Jurkat, Clone E6-1 (cell line): ENCODE data around the gene FRMD4B.
A peak's percentile ranks its signal among the peaks of the same experiment; 100 is the strongest.

Experiments
- DNase-seq: peaks from one replicate; pipeline ENCODE4 v3.0.0-alpha.2; 2011; ENCODE audit warnings: low read depth, low spot score
- H3K4me3 ChIP-seq: 2 replicates; pipeline ENCODE4 v1.5.1; 2011; ENCODE audit warnings: mild to moderate bottlenecking, low read length, control low read depth, moderate library complexity

The FRMD4B gene

GRCh38 chr3:69407908-69408307, 22.0 kb upstream of the FRMD4B start:
- no peak for DNase-seq
- no peak overlapping the region for H3K4me3 ChIP-seq

- DNase-seq = no peak
- H3K4me3 ChIP-seq = no peak overlapping the region
Measured at GRCh38 chr3:69406163-69406562, 20.3 kb upstream of the FRMD4B start.

DNA sequence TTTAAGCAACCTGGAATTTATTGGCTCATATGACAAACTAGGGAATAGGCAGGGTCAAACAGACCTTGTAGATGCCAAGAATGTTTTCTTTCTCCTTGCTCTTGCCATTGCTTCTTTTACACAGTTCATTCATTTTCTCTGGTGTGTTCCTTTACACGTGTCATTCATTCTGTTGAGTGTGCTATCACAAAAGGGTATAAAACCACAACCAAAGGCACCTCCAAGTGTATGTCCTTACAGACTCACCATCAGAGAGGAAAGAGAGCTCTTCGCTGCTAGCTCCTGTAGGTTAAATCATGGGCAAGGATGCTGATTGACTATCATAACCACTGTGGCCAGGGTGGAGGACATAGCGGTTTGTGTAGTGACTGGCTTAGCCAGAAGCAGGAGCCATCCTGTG, 19.2 kb upstream of the FRMD4B start:
- H3K4me3 ChIP-seq = no peak overlapping the region
- no peak for DNase-seq

- no peak overlapping the region for H3K4me3 ChIP-seq
- no peak for DNase-seq
Measured at GRCh38 chr3:69403454-69403853, 17.6 kb upstream of the FRMD4B start.

GRCh38 chr3:69400683-69401082, 14.8 kb upstream of the FRMD4B start:
- DNase-seq = no peak

DNA sequence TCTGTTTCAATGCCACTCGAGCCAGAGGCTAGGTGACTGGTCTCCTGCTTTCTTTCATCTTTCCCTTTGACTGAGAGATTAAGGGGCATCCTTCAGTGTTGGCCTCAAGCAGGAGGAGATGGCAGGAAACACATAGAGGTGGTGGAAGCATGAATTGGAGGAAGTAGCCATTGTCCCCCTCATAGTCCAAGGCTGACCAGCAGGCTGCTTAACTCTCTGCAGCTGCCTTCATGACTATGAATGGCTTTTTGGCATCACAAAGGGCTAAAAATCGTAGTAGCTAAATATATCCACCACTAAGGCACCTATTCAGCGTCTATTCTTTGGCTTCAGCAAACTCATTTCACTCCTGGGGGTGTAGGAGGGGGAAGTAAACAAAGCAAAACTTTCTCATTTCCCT, 7.0 kb upstream of the FRMD4B start:
- H3K4me3 ChIP-seq = no peak overlapping the region
- no peak for DNase-seq

More at GRCh38 chr3:69400683-69401082, 14.8 kb upstream of the FRMD4B start:
- H3K4me3 ChIP-seq = no peak overlapping the region

DNA sequence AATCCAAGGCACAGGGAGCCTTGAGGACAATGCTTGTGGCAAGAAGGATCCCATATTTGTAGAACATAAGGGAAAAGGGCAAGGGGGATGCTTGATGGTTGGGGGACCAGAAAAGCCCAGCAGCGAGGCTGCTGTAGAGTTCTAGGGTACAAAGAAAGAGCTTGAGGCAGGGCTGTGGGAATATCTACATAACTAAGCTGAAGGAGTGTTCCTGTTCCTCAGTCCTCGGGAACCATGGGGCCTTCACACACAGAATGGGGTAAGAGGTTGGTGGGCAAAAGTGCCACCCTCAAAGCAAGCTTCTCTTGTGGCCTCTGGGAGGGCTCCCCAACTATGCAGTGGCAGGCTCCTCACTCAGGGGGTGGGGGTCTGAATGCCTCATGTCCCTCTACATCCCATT, 6.5 kb upstream of the FRMD4B start:
- H3K4me3 ChIP-seq = no peak overlapping the region
- DNase-seq = no peak

DNA sequence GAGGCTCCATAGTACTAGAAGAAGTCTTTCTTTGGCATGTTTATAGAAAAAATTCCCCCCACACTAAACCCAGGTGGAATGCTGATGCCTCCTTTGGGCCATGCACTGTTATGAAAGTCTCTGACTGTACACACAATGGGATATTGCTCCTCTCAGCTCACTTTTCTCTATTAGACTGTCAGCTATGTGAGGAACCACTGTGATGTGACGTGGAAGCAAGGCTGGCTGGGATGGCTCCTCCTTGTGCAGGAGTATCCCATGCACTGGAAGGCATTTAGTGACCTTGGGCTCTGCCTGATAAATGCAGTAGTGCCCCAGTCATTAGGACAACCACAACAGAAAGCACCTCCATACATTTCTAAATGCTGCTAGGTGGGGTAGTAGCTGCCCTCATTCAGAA, 5.7 kb upstream of the FRMD4B start:
- no peak for DNase-seq
- no peak overlapping the region for H3K4me3 ChIP-seq

- H3K4me3 ChIP-seq = no peak overlapping the region
- DNase-seq = no peak
Measured at GRCh38 chr3:69390771-69391170, 4.9 kb upstream of the FRMD4B start.

DNA sequence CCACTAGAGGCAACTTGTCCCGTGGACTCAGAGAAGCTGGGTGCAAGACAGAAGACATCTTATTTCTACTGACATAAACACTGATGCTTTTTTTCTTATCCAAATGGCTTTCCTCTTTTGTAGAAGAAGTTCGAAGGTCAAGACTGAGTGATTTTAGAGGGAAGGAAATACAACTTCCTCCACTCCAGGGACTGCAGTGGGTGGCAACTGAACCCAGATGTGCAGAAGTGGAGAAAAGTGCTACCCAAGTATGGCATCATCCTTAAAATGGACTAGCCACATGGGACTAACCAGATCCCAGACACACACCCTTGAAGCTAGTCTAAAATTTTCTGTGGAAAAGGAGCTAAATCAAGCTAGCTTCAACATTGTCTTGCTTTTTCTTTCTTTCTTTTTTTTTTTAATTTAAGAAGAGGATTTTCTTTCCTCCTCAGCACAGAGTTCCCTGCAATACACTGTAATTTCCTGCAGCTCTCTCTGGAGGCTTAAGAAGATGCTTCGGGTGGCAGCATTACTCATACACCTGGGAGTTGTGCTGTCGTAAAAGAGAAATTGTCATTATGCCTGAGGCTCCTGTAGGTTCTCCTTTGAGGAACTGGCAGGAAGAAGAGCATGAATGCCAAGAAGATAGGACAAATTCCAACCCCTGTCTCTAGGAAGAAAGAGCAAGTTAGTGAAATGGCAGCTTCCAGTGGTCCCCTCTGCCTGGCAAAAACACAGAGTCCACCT, 3.8 kb upstream of the FRMD4B start:
- DNase-seq = no peak
- no peak overlapping the region for H3K4me3 ChIP-seq

DNA sequence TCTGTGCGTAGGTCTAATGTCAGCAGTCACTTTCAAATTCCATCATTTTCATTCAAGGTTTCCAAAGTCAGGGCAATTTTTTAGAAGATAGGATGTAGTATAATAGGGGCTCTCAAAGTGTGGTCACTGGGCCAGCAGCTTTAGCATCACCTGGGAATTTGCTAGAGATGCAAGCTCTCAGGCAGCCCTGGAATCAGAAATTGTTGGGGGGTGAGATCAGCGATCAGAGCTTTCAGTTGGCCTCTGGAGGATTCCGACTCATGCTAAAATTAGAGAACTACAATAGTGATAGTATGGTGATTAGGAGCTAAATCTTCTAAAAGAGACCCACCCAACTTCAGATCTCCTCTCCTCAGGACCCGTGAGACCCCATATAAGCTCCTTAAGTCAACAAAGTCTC, 2.4 kb upstream of the FRMD4B start:
- DNase-seq = no peak
- no peak overlapping the region for H3K4me3 ChIP-seq

GRCh38 chr3:69386556-69387385, 883 bp upstream of the FRMD4B start:
- peak overlapping the region; percentile 74 for H3K4me3 ChIP-seq
- no peak for DNase-seq

DNA sequence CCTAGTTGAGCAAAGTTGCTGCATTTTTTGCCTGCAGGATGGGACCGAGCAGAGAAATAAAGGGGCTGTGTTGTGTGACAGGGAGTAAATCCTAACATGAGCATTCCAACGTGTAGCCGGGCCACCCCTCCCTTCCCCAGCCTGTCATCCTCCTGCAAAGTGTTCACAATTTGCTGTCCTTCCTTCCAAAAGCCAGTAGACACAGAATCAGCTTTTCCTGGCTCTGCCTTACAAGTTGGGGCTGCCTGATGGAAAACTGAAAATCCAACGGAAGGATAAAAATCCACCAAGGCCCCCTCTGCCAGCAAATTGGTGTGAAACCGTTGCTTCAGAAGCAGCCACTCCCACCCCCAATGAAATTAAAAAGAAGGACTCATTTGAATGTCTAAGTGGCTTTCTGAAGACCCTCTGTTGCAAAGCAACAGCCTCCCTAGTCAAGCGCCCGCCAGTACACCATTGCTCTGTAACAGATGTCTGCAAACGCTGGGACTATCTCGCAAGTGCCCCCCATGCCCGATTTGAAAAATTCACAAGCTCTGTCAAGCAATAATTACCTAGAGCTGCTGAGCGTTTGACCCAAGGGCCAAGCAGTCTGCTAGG, 665 bp downstream of the FRMD4B start:
- DNase-seq = no peak
- H3K4me3 ChIP-seq = peak overlapping the region; percentile 74

DNA sequence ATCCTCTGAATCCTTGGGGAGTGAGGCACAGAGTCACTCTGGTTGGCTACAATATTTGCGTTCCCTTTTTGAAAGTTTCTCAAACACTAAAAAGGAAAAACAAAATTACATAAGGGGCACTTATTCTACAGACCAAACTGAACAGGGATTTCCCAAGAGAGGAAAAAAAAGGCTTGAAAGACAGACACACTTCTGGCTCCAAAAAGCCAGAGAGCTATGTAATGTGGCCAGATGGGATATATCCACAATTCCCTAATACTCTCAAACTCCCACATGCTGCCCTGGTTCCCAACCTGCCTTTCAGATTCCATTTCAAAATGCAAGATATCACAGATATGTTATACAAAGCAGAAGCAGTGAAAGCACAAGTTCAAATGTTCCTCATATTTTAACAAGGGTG, 1.6 kb downstream of the FRMD4B start:
- DNase-seq = no peak
- no peak overlapping the region for H3K4me3 ChIP-seq

DNA sequence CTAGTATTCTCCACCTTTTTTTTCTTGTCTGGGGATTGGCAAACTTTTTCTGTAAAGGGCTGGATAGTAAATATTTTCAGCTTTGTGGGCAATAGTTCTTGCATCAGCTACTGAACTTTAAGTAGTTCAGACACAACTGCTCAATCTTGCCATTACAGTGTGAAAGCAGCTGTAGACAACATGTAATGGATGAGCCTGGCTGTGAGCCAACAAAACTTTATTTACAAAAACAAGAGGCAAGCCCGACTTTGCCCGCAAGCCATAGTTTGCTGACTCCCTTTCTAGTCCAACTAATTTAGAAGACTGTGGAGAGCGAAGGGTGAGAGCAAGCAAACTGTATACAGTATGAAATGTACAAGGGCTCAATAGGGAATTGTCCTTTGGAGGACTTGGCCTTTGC, 6.2 kb downstream of the FRMD4B start:
- no peak overlapping the region for H3K4me3 ChIP-seq

GRCh38 chr3:69378112-69378802, 7.6 kb downstream of the FRMD4B start:
- DNase-seq = no peak
- no peak overlapping the region for H3K4me3 ChIP-seq

More for the DNA sequence above, 6.2 kb downstream of the FRMD4B start:
- DNase-seq = no peak

DNA sequence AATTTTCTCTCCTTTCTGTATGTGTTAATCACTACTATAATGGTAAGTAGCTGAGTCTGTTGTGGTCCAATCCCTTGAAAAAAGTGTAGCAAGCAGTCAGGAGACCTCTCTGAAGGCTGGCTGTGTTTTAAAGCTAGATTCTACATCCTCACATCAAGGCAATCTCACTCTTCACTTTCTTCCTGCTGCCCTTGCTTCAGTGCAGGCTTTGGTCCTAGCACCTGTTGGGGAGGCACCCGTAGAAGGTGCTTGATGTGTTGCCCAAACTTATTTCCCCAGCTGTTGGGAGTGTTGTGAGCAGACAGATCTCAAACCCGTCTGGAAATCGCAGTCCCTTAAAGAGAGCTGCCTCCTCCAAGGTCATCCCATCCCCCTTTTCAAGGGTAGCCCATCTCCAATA, 8.6 kb downstream of the FRMD4B start:
- H3K4me3 ChIP-seq = no peak overlapping the region
- DNase-seq = no peak

DNA sequence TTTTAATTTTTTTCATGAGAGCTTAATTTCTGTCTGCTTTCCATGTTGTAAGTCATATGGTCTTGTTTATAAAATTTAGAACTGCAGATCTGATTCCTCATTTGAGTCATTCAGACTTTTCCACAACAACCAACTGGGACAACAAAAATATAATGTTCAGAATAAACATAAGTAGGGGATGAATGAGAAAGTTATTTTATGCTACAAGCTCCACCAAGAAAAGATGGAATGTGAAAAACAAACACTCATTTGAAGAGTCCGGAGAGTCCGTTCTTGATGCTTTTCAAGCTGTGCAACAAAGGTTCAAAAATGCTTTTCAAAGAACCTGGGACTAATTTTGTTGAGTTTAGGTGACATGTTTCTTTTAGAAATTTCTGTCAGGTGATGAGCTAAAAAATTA, 9.2 kb downstream of the FRMD4B start:
- DNase-seq = no peak
- H3K4me3 ChIP-seq = no peak overlapping the region

- no peak for DNase-seq
- no peak overlapping the region for H3K4me3 ChIP-seq
Measured at GRCh38 chr3:69371816-69372215, 14.1 kb downstream of the FRMD4B start.

GRCh38 chr3:69370901-69371301, 15.0 kb downstream of the FRMD4B start:
- H3K4me3 ChIP-seq = no peak overlapping the region; the same call in 1 of the 2 replicates
- DNase-seq = no peak
